HepG2 (cell line): ENCODE measurements around the gene SLC16A9.

Experiments
- CHD4 ChIP-seq: fragments of 200-600 bp; sonication (generic); IDR thresholded peaks from 2 replicates; pipeline ENCODE4 v1.7.0; 2017; ENCODE audit warnings: mild to moderate bottlenecking, low read length, borderline replicate concordance
- CREB1 ChIP-seq, 2 experiments: fragments of 450-650 bp in 1 of 2; IDR thresholded peaks; 2 replicates each; pipeline ENCODE4 v1.6.1; 2016 to 2017; ENCODE audit warnings: control low read depth in 1 of 2, mild to moderate bottlenecking in 1 of 2, missing compliant biosample characterization in 1 of 2, missing genetic modification characterization in 1 of 2
- ELF4 ChIP-seq: sonication (generic); formaldehyde crosslinking; IDR thresholded peaks from 2 replicates; pipeline ENCODE4 v1.5.0; 2020; ENCODE audit warnings: missing genetic modification reagents, mild to moderate bottlenecking, moderate library complexity, borderline replicate concordance
- EP300 ChIP-seq, 3 experiments: sonication (generic) in 1 of 3; formaldehyde crosslinking in 1 of 3; IDR thresholded peaks; 2 replicates each; pipeline versions ENCODE4 v1.5.1 to v1.6.1; 2011 to 2020; ENCODE audit warnings: low read depth in 2 of 3, low read length in 2 of 3, borderline replicate concordance in 1 of 3, improper control_type of control experiment in 1 of 3, mild to moderate bottlenecking in 1 of 3, missing genetic modification reagents in 1 of 3, moderate library complexity in 1 of 3
- MAFK ChIP-seq, 2 experiments: IDR thresholded peaks in 1 of 2; conservative IDR thresholded peaks in 1 of 2; 2 replicates each; pipeline ENCODE4 v1.6.1; 2011; ENCODE audit warnings: improper control_type of control experiment in 2 of 2, low read length in 2 of 2
- SALL2 ChIP-seq: sonication (generic); formaldehyde crosslinking; IDR thresholded peaks from 2 replicates; pipeline ENCODE4 v1.8.1; 2023; ENCODE audit warnings: mild to moderate bottlenecking, missing genetic modification reagents, inconsistent platforms
- SMAD3 ChIP-seq: sonication (generic); formaldehyde crosslinking; IDR thresholded peaks from 2 replicates; pipeline ENCODE4 v1.4.0; 2020; ENCODE audit warnings: missing genetic modification reagents
- ZNF251 ChIP-seq: sonication (generic); formaldehyde crosslinking; IDR thresholded peaks from 2 replicates; pipeline ENCODE4 v1.9.0; 2021; ENCODE audit warnings: mild to moderate bottlenecking, missing genetic modification reagents
- ZNF382 ChIP-seq: sonication (generic); formaldehyde crosslinking; IDR thresholded peaks from 2 replicates; pipeline ENCODE4 v1.5.0; 2020; ENCODE audit warnings: missing genetic modification reagents, mild to moderate bottlenecking, borderline replicate concordance
- ZNF431 ChIP-seq: sonication (generic); formaldehyde crosslinking; IDR thresholded peaks from 2 replicates; pipeline ENCODE4 v1.9.0; 2022; ENCODE audit warnings: missing genetic modification reagents, low read depth, mild to moderate bottlenecking, borderline replicate concordance
- ZNF644 ChIP-seq: IDR thresholded peaks from 2 replicates; pipeline ENCODE4 v1.6.1; 2016; ENCODE audit warnings: low read depth
- ZNF660 ChIP-seq: sonication (generic); formaldehyde crosslinking; IDR thresholded peaks from 2 replicates; pipeline ENCODE4 v1.5.1; 2020; ENCODE audit warnings: mild to moderate bottlenecking, low read depth, missing genetic modification reagents, borderline replicate concordance
- TF ChIP-seq, protein P1 (sequence below): sonication (generic); formaldehyde crosslinking; IDR thresholded peaks from 2 replicates; pipeline ENCODE4 v1.5.0; 2020; ENCODE audit warnings: mild to moderate bottlenecking, missing genetic modification reagents, moderate library complexity
- TF ChIP-seq, protein P2 (sequence below): sonication (generic); formaldehyde crosslinking; IDR thresholded peaks from 2 replicates; pipeline ENCODE4 v1.8.1; 2023; ENCODE audit warnings: missing genetic modification reagents, inconsistent platforms, borderline replicate concordance

DNA sequence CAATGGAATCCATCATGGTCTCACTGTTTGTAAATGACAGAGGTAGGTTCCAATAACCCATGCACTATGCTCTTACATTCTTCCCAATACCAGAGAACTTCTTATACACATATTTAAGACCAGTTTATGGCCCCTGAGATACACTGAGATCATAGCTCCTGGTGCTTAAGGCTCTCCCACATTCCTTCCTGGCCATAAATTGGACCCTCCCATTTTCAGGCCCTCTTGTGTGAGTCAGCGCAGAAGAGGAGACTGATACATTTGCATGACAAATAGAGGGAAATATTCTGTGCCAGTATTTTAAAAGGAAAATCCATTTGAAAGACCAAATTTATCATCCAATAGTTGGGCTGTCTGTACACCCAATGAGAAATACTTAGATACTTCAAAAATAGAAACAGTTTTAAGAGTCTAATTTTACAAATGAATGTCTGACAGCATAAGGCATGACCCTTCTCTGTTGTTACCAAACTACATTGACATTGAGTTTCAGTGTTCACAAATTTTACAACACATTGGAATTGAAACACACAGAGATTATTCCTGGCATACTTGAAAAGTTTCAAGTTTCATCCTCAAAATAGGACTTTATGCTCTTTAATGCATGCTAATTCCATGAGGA is 35.3 kb downstream of the SLC16A9 start:
- TF ChIP-seq, protein P1, sequence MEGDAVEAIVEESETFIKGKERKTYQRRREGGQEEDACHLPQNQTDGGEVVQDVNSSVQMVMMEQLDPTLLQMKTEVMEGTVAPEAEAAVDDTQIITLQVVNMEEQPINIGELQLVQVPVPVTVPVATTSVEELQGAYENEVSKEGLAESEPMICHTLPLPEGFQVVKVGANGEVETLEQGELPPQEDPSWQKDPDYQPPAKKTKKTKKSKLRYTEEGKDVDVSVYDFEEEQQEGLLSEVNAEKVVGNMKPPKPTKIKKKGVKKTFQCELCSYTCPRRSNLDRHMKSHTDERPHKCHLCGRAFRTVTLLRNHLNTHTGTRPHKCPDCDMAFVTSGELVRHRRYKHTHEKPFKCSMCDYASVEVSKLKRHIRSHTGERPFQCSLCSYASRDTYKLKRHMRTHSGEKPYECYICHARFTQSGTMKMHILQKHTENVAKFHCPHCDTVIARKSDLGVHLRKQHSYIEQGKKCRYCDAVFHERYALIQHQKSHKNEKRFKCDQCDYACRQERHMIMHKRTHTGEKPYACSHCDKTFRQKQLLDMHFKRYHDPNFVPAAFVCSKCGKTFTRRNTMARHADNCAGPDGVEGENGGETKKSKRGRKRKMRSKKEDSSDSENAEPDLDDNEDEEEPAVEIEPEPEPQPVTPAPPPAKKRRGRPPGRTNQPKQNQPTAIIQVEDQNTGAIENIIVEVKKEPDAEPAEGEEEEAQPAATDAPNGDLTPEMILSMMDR (CRISPR knock-in tag) = no peak
- TF ChIP-seq ZNF660 (no peak), ZNF644 (no peak), ZNF251 (CRISPR knock-in tag) (no peak), SMAD3 (no peak), ZNF382 (no peak), EP300 (IDR thresholded peaks at IDR 0.05; ENCODE audit: low read depth in 2 of 2, low read length in 2 of 2) (no peak), EP300 (CRISPR knock-in tag; IDR thresholded peaks at IDR 0.05; ENCODE audit: borderline replicate concordance) (no peak), ZNF431 (CRISPR knock-in tag) (no peak), MAFK (conservative IDR thresholded peaks at IDR 0.05 in 1 of 2, IDR thresholded peaks at IDR 0.05 in 1 of 2; ENCODE audit: low read length in 2 of 2) (no peak), ELF4 (no peak), CHD4 (no peak), SALL2 (CRISPR knock-in tag) (no peak), CREB1 (IDR thresholded peaks at IDR 0.05) (no peak), CREB1 (CRISPR knock-in tag; IDR thresholded peaks at IDR 0.05) (no peak)
- TF ChIP-seq, protein P2, sequence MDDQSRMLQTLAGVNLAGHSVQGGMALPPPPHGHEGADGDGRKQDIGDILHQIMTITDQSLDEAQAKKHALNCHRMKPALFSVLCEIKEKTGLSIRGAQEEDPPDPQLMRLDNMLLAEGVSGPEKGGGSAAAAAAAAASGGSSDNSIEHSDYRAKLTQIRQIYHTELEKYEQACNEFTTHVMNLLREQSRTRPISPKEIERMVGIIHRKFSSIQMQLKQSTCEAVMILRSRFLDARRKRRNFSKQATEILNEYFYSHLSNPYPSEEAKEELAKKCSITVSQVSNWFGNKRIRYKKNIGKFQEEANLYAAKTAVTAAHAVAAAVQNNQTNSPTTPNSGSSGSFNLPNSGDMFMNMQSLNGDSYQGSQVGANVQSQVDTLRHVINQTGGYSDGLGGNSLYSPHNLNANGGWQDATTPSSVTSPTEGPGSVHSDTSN (CRISPR knock-in tag) = no peak
